Skeletal muscle cell (primary cell): ENCODE data around the gene PADI3.
"Not testable (repeated sequence)": the region's sequence is repeated elsewhere in the genome, so short reads cannot be mapped to it uniquely, and the experiment has no call there.

Experiments
- DNase-seq: peaks from one replicate; pipeline ENCODE4 v3.0.0-alpha.2; 2010; ENCODE audit warnings: low read depth
- H3K4me3 ChIP-seq: 2 replicates; pipeline ENCODE4 v1.5.1; 2011; ENCODE audit warnings: low read depth, mild to moderate bottlenecking, control low read depth, low read length, moderate library complexity

The PADI3 gene

GRCh38 chr1:17236779-17237560 lies 11.9 kb upstream of the PADI3 start:
- no peak for DNase-seq
- no peak overlapping the region for H3K4me3 ChIP-seq

DNA sequence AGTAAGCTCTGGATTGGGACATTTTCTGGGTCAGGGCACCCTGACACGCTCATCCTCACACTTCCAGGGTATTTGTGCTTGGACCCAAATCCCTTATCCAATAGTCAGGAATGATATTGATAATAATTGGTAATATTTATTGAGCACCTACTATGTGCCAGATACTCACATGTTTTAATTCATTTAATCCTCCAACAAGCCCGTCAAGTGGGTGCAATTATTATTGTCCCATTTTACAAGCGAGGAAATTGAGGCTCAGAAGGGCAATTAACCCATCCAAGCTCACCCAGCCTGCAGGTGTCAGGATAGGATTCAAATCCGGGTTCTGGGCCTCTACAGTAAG lies 11.4 kb upstream of the PADI3 start:
- H3K4me3 ChIP-seq = no peak overlapping the region
- DNase-seq = no peak

DNA sequence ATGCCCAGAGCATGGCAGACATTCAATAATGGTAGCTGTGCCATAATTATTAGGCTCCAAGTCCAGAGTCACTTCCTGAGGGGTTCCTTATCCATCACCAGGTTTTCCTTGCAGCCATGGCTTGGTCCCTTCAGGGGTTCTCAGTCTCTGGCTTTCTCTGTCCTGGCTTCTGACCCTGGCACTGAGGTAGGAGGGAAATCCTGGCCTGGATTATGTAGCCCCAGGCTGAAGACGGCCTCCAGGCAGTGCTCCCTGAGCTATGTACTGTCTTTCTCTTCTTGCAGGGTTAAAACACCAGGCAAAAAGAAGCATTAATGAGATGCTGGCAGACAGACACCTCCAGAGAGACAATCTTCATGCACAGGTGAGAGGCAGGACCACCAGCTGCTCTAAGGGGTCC lies 9.5 kb upstream of the PADI3 start:
- DNase-seq = peak; percentile 87
- no peak overlapping the region for H3K4me3 ChIP-seq

DNA sequence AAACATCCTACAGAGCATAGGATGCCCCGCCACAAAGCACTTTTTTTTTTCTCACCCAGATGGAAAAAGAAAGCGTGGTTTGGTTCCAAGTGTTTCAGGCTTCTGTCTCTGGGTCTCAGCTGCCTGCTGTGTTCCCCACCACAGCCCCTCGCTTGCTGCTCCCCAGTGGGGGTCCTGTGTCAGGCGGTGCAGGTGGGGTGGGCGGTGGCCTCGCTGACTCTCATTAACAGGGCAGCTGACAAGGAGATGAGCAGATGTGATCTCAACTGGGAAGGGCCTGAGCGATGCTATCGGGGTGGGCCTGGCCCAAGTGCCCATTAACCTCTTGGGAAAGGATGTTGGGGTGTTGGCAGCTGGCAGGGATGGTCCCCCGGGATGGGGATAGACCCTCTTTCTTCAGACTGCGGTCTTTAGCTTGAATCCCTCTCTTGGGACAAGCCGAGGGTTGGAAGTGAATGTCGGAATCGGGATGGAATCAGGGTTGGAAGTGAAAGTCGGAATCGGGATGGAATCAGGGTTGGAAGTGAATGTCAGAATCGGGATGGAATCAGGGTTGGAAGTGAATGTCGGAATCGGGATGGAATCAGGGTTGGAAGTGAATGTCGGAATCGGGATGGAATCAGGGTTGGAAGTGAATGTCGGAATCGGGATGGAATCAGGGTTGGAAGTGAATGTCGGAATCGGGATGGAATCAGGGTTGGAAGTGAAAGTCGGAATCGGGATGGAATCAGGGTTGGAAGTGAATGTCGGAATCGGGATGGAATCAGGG lies 7.7 kb upstream of the PADI3 start:
- H3K4me3 ChIP-seq, DNase-seq: not testable (repeated sequence)

DNA sequence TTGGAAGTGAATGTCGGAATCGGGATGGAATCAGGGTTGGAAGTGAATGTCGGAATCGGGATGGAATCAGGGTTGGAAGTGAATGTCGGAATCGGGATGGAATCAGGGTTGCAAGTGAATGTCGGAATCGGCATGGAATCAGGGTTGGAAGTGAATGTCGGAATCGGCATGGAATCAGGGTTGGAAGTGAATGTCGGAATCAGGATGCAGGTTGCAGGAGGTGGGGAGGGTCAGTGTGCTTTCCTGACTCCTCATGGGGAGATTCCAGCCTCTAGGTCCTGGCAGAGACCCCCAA lies 7.2 kb upstream of the PADI3 start:
- DNase-seq, H3K4me3 ChIP-seq: not testable (repeated sequence)

DNA sequence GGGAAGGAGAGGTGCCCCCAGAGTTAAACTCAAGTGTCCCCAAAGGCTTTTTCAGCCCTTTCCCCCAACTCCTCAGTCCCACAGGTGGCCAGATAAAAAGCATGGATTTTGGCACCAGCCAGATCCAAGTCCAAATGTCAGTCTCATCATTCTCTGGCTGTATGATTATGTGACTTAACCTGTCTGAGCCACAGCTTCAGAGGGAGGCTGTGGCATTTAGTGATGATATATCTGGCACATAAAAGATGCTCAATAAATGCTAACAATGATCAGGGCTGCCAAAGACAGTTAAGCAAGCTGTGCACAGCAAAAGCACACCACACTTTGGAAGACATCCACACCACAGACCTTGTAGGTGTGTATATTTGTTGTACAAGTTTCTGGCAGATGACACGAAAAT lies 5.6 kb upstream of the PADI3 start:
- no peak overlapping the region for H3K4me3 ChIP-seq
- DNase-seq = no peak

DNA sequence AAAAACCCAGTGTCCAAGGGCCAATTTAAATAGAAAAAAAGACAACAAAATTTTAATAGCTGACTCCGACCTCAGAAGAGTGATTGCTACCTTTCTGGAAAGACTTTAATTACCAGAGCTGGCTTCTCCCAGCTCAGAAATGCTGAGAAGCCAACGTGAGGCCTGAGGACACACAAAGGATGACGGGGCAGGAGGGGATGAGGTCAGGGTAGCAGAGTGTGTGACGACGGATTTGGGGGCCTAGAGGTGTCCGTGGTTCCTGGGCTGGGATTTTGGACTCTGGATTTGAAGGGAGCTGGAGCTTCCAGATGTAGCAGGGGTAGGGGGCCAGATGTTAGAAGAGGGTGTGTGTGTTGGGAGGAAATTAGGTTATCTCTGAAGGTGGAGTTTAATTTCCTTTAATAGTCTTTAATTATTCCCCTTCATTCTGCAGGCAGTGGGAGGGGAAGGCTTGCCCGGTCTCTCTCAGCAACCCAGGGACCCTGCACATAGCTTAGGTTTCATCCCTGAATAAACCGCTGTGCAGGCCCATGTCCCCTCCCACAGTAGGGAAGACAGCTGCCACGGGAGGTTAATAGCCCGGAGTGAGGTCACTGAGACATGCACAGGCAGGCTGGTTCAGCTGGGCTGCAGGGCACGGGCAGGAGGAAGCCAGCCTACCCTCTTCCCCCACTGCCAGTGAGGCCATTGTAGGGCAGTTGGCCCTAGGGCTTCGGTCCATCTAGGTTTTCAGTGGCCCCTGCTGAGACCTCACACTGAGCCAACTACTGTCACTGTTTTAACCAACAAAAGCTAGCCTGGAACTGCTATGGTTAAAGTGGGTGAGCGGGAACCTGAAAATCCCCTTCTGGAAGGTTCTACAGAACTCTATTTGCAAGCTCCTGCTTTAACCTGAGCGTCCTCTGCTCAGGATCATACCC lies 3.8 kb upstream of the PADI3 start:
- no peak overlapping the region for H3K4me3 ChIP-seq
- DNase-seq = no peak

DNA sequence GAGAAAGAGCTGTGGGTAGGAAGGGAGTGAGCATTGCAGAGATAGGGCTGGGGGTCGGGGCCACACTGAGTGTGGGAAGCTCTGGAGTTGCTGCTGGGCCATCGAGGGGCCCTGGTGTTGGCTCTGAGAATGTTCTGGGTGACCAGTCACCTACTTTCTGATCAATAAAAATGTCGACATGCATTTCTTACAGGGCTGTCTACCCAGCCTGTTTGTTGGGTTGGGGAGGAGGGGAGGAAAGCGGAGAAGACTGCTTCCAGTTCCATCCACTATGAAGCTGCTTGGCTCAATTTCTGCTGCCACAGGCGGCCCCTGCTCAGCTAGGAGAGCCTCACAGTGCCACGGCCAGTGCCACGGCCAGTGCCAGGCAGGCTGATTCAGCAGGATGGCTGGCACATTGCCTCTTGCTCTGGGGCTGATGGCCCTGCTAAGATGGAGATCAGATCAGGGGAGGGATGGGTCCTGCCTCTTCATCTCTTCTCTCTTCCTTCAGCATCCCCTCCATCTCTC lies 3.0 kb upstream of the PADI3 start:
- DNase-seq = no peak
- no peak overlapping the region for H3K4me3 ChIP-seq

DNA sequence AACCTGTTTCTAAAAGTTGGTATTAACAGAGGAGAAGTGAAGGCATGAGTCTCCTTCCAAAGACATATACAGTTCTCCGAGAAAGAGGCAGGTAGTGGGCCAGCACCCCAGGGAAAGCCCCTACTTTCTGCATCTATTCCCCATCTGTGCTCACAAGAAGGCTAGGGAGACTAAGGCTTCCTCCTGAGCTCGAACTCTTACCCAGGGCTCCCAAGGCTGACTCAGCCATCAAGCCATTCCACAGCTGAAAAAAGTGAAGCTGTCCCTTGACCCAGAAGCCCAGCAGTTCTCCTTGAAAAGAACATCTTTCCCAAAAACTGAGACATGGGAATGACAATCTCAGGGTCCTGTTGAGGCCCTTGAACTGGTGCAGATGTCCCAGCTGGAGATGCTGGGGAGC lies 1.9 kb upstream of the PADI3 start:
- no peak for DNase-seq
- no peak overlapping the region for H3K4me3 ChIP-seq

GRCh38 chr1:17250601-17251000 lies 1.7 kb downstream of the PADI3 start:
- no peak for DNase-seq
- no peak overlapping the region for H3K4me3 ChIP-seq

GRCh38 chr1:17251246-17251645 lies 2.3 kb downstream of the PADI3 start:
- no peak overlapping the region for H3K4me3 ChIP-seq
- DNase-seq = no peak

DNA sequence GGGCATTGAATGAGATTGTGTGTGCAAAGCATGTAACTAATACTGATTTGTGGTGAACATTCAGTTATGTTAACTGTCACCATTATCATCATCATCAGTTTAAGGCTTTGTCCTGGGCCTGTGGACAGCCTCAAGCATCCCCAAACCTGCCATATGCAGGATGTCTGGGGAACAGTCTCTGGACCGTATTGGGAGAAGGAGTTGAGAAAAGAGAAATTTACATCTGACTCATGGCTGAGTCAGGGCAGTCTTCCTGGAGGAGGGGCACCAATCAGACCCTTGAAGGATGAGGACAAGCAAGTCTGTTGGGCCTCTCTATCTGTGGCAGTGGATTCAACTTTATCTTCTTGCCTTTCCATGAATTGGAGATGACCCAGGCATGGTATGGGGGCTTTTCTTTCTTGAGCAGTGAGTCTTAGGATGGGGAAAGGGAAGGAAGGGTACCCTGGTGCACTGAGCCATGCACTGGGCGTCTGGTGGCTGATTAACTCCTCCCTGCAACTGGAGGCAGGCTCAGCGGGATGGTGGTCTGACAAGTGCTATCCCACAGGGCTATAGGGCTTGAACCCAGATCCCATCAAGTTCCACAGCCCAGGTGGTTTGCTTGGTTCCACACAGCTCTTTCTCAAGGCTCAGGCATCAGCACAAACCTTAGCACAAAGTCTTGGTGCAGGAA lies 2.9 kb downstream of the PADI3 start:
- no peak for DNase-seq
- no peak overlapping the region for H3K4me3 ChIP-seq

GRCh38 chr1:17255336-17255735 lies 6.4 kb downstream of the PADI3 start:
- no peak for DNase-seq
- H3K4me3 ChIP-seq = no peak overlapping the region

DNA sequence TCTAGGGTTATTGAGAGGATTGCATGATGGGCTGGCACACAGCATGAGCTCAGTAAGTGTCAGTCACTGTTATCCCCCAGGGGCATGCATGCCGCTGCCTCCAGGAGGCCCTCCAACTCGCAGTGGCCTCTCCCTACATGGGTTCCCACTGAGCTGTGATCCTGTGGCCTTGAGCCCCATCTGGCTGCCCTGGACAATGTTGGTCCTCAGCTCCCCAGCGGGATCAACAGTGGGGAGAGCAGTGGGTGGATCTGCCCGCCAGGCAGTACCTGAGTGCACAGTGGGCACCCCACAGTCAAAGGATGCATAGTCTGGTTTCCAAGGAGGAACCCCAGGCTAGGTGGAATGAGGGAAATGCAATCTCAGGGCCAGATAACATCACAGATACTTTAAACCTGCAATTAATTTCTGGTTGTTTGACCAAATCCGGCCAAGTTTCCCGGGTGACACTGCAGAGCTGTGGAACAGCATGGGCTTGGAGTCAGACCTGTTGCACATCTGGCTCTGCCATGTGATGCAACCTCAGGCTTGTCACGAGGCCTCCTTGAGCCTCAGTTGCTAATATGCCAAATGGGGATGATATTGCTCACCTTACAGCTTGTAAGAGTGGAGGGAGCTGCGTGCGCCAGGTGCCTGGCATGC lies 9.3 kb downstream of the PADI3 start:
- no peak for DNase-seq
- H3K4me3 ChIP-seq = no peak overlapping the region

DNA sequence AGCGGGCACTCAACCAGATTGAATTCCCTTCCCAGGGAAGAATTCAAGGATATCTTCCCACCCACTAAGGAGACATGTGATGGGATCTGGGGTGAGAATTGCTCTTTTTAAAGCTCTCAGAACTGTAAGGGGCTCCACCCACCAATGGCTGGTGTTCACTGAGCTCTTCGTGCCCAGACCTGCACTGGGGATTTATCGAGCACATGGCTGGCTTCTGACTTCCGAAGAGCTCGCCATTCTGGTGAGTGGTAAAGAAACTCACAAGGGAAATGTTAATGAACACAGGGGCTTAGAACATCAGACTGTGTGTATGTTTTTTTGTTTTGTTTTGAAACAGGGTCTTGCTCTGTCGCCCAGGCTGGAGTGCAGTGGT lies 9.8 kb downstream of the PADI3 start:
- no peak for DNase-seq
- H3K4me3 ChIP-seq = no peak overlapping the region

- no peak overlapping the region for H3K4me3 ChIP-seq
- no peak for DNase-seq
Observed at GRCh38 chr1:17259233-17259873, 10.5 kb downstream of the PADI3 start.

- H3K4me3 ChIP-seq = no peak overlapping the region
- no peak for DNase-seq
Observed at GRCh38 chr1:17260264-17260663, 11.4 kb downstream of the PADI3 start.

DNA sequence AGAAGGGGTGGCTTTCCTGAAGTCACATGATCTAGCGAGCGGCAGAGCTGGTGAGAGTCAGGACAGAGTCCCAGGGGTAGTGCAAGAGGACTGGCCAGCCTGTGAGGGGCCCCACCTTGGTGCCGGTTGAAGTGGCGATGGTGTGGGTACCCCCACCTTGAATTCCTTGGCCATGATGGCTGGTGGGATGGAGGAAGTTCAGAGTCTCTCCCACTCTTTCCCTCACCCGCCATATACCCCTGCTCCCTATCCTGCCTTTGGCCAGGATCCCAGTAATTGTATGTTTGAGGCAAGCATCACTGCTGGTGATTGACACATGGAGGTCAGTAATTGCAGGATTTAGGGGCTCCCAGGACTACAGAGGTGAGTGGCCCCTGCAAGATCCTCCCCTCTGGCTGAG lies 11.8 kb downstream of the PADI3 start:
- no peak for DNase-seq
- H3K4me3 ChIP-seq = no peak overlapping the region

- H3K4me3 ChIP-seq = no peak overlapping the region
- no peak for DNase-seq
Observed at GRCh38 chr1:17263936-17264335, 15.0 kb downstream of the PADI3 start.
